ENCODE data around the gene CLEC6A.

DNA sequence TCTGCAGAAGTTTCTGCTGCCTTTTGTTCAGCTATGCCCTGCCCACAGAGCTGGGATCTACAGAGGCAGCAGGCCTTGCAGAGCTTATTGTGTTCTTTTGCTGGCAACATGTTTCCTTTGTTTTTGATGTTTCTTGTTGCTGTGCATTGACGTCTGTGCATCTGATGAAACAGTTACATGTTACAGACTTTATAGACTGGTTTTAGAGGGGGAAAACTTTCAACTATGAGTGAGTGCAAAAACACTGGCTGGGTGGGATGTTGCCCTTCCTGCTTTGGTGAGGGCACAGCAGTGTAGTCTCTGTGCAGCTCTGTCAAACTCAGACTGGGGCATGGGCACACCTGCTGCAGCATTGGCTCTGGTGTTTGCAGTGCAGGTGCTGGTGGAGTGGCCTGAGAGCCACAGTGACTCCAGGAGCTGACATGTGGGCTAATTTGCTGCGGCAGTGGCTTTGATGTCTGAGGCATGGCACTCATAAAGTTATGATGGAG is 26.9 kb downstream of the CLEC6A start:
- TF ChIP-seq, protein P1, sequence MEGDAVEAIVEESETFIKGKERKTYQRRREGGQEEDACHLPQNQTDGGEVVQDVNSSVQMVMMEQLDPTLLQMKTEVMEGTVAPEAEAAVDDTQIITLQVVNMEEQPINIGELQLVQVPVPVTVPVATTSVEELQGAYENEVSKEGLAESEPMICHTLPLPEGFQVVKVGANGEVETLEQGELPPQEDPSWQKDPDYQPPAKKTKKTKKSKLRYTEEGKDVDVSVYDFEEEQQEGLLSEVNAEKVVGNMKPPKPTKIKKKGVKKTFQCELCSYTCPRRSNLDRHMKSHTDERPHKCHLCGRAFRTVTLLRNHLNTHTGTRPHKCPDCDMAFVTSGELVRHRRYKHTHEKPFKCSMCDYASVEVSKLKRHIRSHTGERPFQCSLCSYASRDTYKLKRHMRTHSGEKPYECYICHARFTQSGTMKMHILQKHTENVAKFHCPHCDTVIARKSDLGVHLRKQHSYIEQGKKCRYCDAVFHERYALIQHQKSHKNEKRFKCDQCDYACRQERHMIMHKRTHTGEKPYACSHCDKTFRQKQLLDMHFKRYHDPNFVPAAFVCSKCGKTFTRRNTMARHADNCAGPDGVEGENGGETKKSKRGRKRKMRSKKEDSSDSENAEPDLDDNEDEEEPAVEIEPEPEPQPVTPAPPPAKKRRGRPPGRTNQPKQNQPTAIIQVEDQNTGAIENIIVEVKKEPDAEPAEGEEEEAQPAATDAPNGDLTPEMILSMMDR (IDR thresholded peaks at IDR 0.05; ENCODE audit: low read depth, low read length), result no peak
- TF ChIP-seq EZH2phosphoT487 (IDR thresholded peaks at IDR 0.05; ENCODE audit: low read depth), result no peak

All from OCI-LY3 (cell line).